ENCODE results near the gene ERI2. TPM values are rescaled to one million over a fixed set of nuclear protein-coding genes. Genes with fewer than 3 reads are reported as not detected.

The ERI2 gene
- total and polyA plus RNA-seq, 8 donors = 7.9 to 12.1 (median 9.3) TPM

GRCh38 chr16:20851601-20852000 is 45.3 kb upstream of the ERI2 start:
- FAIRE-seq (no peak), ATAC-seq (peak; percentile 67 to 82 (median 74)), DNase-seq (peak in 4 of 6 donors; percentile 31 to 53 (median 38))
- peak overlapping the region in 3 of 4 donors; percentile 9 to 34 (median 10) for H3K27ac ChIP-seq
- no peak overlapping the region for H3K4me3 ChIP-seq
- H3K36me3 ChIP-seq = no peaks in the 10 kb centered on the region
- no peaks in the 10 kb centered on the region for H3K27me3 ChIP-seq
- no peak for TF ChIP-seq CTCF (IDR thresholded peaks at IDR 0.05)
- 38 to 40% methylated on average over 2 of the region's 2 CpGs for WGBS, 2 donors
- intact Hi-C loops (cut with DNase I) = no loop called here
- no peaks in the 10 kb centered on the region for H3K9me3 ChIP-seq
- peaks cover 5 to 14% (median 5%) of the 10 kb centered on the region in 3 donors for H3K4me1 ChIP-seq

- no peak for ATAC-seq
- Histone ChIP-seq H3K36me3 (no peaks in the 10 kb centered on the region), H3K27me3 (no peaks in the 10 kb centered on the region), H3K9me3 (no peaks in the 10 kb centered on the region), H3K4me1 (peaks cover 5 to 14% (median 5%) of the 10 kb centered on the region in 3 donors), H3K4me3 (no peak overlapping the region), H3K27ac (peak overlapping the region; percentile 9 to 43 (median 22))
- intact Hi-C loops (cut with DNase I) = no loop called here
- FAIRE-seq = no peak
- no peak for DNase-seq
- WGBS, 2 donors = 71 to 77% methylated on average over 3 of the region's 3 CpGs
- no peak for TF ChIP-seq CTCF (IDR thresholded peaks at IDR 0.05)
Observed at GRCh38 chr16:20850981-20851380, 44.7 kb upstream of the ERI2 start.

- no peak overlapping the region for H3K27ac ChIP-seq
- WGBS, 2 donors = 40 to 44% methylated on average over 6 of the region's 6 CpGs
- H3K9me3 ChIP-seq = no peaks in the 10 kb centered on the region
- peak; percentile 81 to 96 (median 92) for TF ChIP-seq CTCF (IDR thresholded peaks at IDR 0.05)
- intact Hi-C loops (cut with DNase I) = loop anchor here in 2 of 3 donors (5.0 kb wide), 1 partner anchor 233 kb away; no protein-coding TSS in a partner anchor
- H3K4me1 ChIP-seq = peaks cover 5 to 14% (median 5%) of the 10 kb centered on the region in 3 donors
- DNase-seq (peak in 5 of 6 donors; percentile 41 to 85 (median 55)), ATAC-seq (peak; percentile 65 to 91 (median 87)), FAIRE-seq (no peak)
- H3K4me3 ChIP-seq = no peak overlapping the region
- H3K27me3 ChIP-seq = no peaks in the 10 kb centered on the region
- no peaks in the 10 kb centered on the region for H3K36me3 ChIP-seq
Observed at GRCh38 chr16:20849589-20850390, 43.5 kb upstream of the ERI2 start.

- H3K27me3 ChIP-seq = no peaks in the 10 kb centered on the region
- intact Hi-C loops (cut with DNase I) = loop anchor here in 2 of 3 donors (5.0 kb wide), 1 partner anchor 235 kb away; no protein-coding TSS in a partner anchor
- no peak for TF ChIP-seq CTCF (IDR thresholded peaks at IDR 0.05)
- FAIRE-seq (no peak), DNase-seq (no peak), ATAC-seq (no peak)
- no peaks in the 10 kb centered on the region for H3K36me3 ChIP-seq
- peaks cover 5 to 14% (median 5%) of the 10 kb centered on the region in 3 donors for H3K4me1 ChIP-seq
- H3K9me3 ChIP-seq = no peaks in the 10 kb centered on the region
- no peak overlapping the region for H3K4me3 ChIP-seq
- WGBS, 2 donors = 44 to 70% methylated on average over 2 of the region's 2 CpGs
- no peak overlapping the region for H3K27ac ChIP-seq
Observed at GRCh38 chr16:20847550-20847949, 41.3 kb upstream of the ERI2 start.

GRCh38 chr16:20846551-20846950 is 40.3 kb upstream of the ERI2 start:
- no peak for ATAC-seq

More at GRCh38 chr16:20846551-20846950, 40.3 kb upstream of the ERI2 start:
- intact Hi-C loops (cut with DNase I) = loop anchor here in 2 of 3 donors (5.0 kb wide), 1 partner anchor 236 kb away; no protein-coding TSS in a partner anchor
- H3K4me1 ChIP-seq = peaks cover 0 to 12% (median 0%) of the 10 kb centered on the region in 3 donors
- H3K9me3 ChIP-seq = no peaks in the 10 kb centered on the region
- H3K27ac ChIP-seq = no peak overlapping the region
- H3K4me3 ChIP-seq = no peak overlapping the region
- no peaks in the 10 kb centered on the region for H3K36me3 ChIP-seq
- H3K27me3 ChIP-seq = no peaks in the 10 kb centered on the region
- DNase-seq (no peak), FAIRE-seq (no peak)
- no peak for TF ChIP-seq CTCF (IDR thresholded peaks at IDR 0.05)
